ENCODE measurements around the gene SPATA4. TPM values are rescaled to one million over a fixed set of nuclear protein-coding genes. Genes with fewer than 3 reads are reported as not detected.

The SPATA4 gene
- total RNA-seq, 1 experiment from 2014 or later: not detected

DNA sequence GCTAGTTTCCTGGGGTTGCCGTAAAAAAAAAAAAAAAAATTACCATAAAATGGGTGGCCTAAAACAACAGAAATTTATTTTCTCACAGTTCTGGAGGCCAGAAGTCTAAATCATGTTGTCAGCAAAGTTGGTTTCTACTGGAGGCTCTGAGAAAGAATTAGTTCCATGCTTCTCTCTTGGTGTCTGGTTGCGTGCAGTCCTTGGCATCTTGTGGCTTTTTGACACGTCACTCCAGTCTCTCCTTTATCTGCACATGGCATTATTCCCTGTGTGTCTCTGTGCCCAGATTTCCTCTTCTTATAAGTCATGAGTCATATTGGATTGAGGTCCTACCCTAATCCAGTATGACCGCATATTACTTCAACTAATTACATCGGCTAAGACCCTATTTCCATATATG is 38.7 kb downstream of the SPATA4 start:
- ATAC-seq: no peak
- TF ChIP-seq, protein P1, sequence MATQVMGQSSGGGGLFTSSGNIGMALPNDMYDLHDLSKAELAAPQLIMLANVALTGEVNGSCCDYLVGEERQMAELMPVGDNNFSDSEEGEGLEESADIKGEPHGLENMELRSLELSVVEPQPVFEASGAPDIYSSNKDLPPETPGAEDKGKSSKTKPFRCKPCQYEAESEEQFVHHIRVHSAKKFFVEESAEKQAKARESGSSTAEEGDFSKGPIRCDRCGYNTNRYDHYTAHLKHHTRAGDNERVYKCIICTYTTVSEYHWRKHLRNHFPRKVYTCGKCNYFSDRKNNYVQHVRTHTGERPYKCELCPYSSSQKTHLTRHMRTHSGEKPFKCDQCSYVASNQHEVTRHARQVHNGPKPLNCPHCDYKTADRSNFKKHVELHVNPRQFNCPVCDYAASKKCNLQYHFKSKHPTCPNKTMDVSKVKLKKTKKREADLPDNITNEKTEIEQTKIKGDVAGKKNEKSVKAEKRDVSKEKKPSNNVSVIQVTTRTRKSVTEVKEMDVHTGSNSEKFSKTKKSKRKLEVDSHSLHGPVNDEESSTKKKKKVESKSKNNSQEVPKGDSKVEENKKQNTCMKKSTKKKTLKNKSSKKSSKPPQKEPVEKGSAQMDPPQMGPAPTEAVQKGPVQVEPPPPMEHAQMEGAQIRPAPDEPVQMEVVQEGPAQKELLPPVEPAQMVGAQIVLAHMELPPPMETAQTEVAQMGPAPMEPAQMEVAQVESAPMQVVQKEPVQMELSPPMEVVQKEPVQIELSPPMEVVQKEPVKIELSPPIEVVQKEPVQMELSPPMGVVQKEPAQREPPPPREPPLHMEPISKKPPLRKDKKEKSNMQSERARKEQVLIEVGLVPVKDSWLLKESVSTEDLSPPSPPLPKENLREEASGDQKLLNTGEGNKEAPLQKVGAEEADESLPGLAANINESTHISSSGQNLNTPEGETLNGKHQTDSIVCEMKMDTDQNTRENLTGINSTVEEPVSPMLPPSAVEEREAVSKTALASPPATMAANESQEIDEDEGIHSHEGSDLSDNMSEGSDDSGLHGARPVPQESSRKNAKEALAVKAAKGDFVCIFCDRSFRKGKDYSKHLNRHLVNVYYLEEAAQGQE (IDR thresholded peaks at IDR 0.05; ENCODE audit: insufficient read depth in 1 of 2, low read depth in 2 of 2, low read length in 1 of 2): no peak
- TF ChIP-seq SIN3A (IDR thresholded peaks at IDR 0.05; ENCODE audit: borderline replicate concordance, insufficient read depth, low read depth, low read length): no peak
- no peak for TF ChIP-seq POLR2AphosphoS5 (IDR thresholded peaks at IDR 0.05; ENCODE audit: low read depth, low read length)
- TF ChIP-seq, protein P2, sequence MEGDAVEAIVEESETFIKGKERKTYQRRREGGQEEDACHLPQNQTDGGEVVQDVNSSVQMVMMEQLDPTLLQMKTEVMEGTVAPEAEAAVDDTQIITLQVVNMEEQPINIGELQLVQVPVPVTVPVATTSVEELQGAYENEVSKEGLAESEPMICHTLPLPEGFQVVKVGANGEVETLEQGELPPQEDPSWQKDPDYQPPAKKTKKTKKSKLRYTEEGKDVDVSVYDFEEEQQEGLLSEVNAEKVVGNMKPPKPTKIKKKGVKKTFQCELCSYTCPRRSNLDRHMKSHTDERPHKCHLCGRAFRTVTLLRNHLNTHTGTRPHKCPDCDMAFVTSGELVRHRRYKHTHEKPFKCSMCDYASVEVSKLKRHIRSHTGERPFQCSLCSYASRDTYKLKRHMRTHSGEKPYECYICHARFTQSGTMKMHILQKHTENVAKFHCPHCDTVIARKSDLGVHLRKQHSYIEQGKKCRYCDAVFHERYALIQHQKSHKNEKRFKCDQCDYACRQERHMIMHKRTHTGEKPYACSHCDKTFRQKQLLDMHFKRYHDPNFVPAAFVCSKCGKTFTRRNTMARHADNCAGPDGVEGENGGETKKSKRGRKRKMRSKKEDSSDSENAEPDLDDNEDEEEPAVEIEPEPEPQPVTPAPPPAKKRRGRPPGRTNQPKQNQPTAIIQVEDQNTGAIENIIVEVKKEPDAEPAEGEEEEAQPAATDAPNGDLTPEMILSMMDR (IDR thresholded peaks at IDR 0.05): no peak
- TF ChIP-seq TCF7L2 (IDR thresholded peaks at IDR 0.05; ENCODE audit: low read depth, low read length): no peak
- Histone ChIP-seq H3K9me3 (ENCODE audit: control insufficient read depth, insufficient read depth, low read depth, low read length) (no peaks in the 10 kb centered on the region), H3K4me1 (ENCODE audit: control insufficient read depth, insufficient read depth, low read length) (no peaks in the 10 kb centered on the region), H3K4me3 (ENCODE audit: low read depth in 2 of 2, low read length in 2 of 2) (no peak overlapping the region), H3K27me3 (ENCODE audit: control insufficient read depth, insufficient read depth, low read length) (no peaks in the 10 kb centered on the region), H3K36me3 (ENCODE audit: control insufficient read depth, insufficient read depth, low read length) (no peaks in the 10 kb centered on the region), H3K27ac (ENCODE audit: low read length) (no peak overlapping the region)
- intact Hi-C loops (cut with micrococcal nuclease; ENCODE audit: unreplicated experiment) (no loop called here), in situ Hi-C loops (cut with HindIII; ENCODE audit: low pct_unique_long_range_greater_than_20kb, low sequenced_read_pairs) (no loop called here)
- BruUV-seq (replicated peaks): no TSS peak
- CTCF ChIA-PET: no interaction called here
- POLR2A ChIA-PET: no interaction called here
- DNase-seq (ENCODE audit: low read depth, low spot score): no peak

DNA sequence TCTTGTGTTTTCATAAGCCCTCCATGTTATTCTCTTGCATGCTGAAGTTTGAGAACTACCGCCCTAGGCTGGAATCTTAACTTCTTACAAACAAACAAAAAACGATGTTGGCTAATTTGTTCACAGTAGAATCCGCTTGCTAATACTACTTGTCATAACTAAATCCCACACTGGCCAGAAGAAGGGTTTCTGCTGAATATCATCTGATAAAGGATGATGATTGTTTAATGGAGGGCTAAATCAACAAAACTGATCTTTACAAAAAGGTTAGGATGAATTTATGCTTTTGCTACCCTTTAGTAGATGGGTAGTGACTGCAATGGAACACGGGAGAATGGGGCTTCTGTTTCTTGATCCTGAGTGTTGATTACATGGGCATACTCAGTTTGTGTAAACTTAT is 42.3 kb downstream of the SPATA4 start:
- DNase-seq (ENCODE audit: low read depth, low spot score) (no peak), ATAC-seq (no peak)
- Histone ChIP-seq H3K27me3 (ENCODE audit: control insufficient read depth, insufficient read depth, low read length) (no peaks in the 10 kb centered on the region), H3K4me1 (ENCODE audit: control insufficient read depth, insufficient read depth, low read length) (no peaks in the 10 kb centered on the region), H3K4me3 (ENCODE audit: low read depth in 2 of 2, low read length in 2 of 2) (no peak overlapping the region), H3K27ac (ENCODE audit: low read length) (no peak overlapping the region), H3K36me3 (ENCODE audit: control insufficient read depth, insufficient read depth, low read length) (no peaks in the 10 kb centered on the region), H3K9me3 (ENCODE audit: control insufficient read depth, insufficient read depth, low read depth, low read length) (no peaks in the 10 kb centered on the region)
- intact Hi-C loops (cut with micrococcal nuclease; ENCODE audit: unreplicated experiment): no loop called here
- ChIA-PET CTCF (no interaction called here), POLR2A (no interaction called here)
- no TSS peak for BruUV-seq (replicated peaks)
- in situ Hi-C loops (cut with HindIII; ENCODE audit: low pct_unique_long_range_greater_than_20kb, low sequenced_read_pairs): no loop called here
- TF ChIP-seq, protein P1 (IDR thresholded peaks at IDR 0.05; ENCODE audit: insufficient read depth in 1 of 2, low read depth in 2 of 2, low read length in 1 of 2): no peak
- TF ChIP-seq TCF7L2 (IDR thresholded peaks at IDR 0.05; ENCODE audit: low read depth, low read length) (no peak), SIN3A (IDR thresholded peaks at IDR 0.05; ENCODE audit: borderline replicate concordance, insufficient read depth, low read depth, low read length) (no peak), POLR2AphosphoS5 (IDR thresholded peaks at IDR 0.05; ENCODE audit: low read depth, low read length) (no peak)
- TF ChIP-seq, protein P2 (IDR thresholded peaks at IDR 0.05): no peak
